Skeletal muscle satellite cell (primary cell): ENCODE data around the gene ASB17.
A peak's percentile ranks its signal among the peaks of the same experiment; 100 is the strongest.
"Not testable (repeated sequence)": the region's sequence is repeated elsewhere in the genome, so short reads cannot be mapped to it uniquely, and the experiment has no call there.

Source experiments
- H3K27me3 ChIP-seq: 2 replicates; pipeline ENCODE4 v1.7.0; 2013; ENCODE audit warnings: low read length; ENCODE audit not compliant: control insufficient read depth, insufficient read depth
- H3K36me3 ChIP-seq: 2 replicates; pipeline ENCODE4 v1.7.0; 2013; ENCODE audit warnings: mild to moderate bottlenecking, control low read depth, low read length; ENCODE audit not compliant: insufficient read depth
- H3K4me1 ChIP-seq: 2 replicates; pipeline ENCODE4 v1.7.0; 2013; ENCODE audit warnings: low read length; ENCODE audit not compliant: control insufficient read depth, insufficient read depth
- H3K4me2 ChIP-seq: 2 replicates; pipeline ENCODE4 v1.7.0; 2013; ENCODE audit warnings: mild to moderate bottlenecking, low read length
- H3K4me3 ChIP-seq: 2 replicates; pipeline ENCODE4 v1.7.0; 2013; ENCODE audit warnings: low read length
- H3K9ac ChIP-seq: 2 replicates; pipeline ENCODE4 v1.7.0; 2013; ENCODE audit warnings: mild to moderate bottlenecking, low read depth, low read length, moderate library complexity
- H3K9me3 ChIP-seq: replicated peaks from 2 replicates; pipeline ENCODE4 v1.7.0; 2013; ENCODE audit warnings: mild to moderate bottlenecking, control low read depth, low read length

The ASB17 gene

DNA sequence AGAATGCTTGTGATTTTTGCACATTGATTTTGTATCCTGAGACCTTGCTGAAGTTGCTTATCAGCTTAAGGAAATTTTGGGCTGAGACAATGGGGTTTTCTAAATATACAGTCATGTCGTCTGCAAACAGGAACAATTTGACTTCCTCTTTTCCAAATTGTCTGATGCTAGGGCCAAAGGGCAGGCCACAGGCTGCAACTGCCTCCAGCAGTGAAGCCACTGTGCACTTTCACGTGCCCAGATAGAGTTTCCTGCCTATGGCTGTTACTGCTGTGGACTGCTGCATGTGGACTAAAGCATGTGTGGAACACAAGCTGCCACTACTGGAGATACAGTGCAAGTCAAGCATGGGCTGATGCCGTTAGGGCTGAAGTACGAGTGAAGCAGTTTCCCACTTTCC lies 10.8 kb upstream of the ASB17 start:
- H3K36me3 ChIP-seq, H3K4me3 ChIP-seq, H3K4me1 ChIP-seq, H3K27me3 ChIP-seq, H3K9ac ChIP-seq, H3K9me3 ChIP-seq, H3K4me2 ChIP-seq: not testable (repeated sequence)

GRCh38 chr1:75937034-75937433 lies 4.8 kb upstream of the ASB17 start:
- H3K4me2 ChIP-seq, result no peak overlapping the region
- H3K4me3 ChIP-seq, result no peak overlapping the region
- H3K27me3 ChIP-seq, result no peaks in the 10 kb centered on the region
- H3K4me1 ChIP-seq, result peaks cover 5% of the 10 kb centered on the region
- H3K9me3 ChIP-seq, result no peaks in the 10 kb centered on the region
- H3K36me3 ChIP-seq, result no peaks in the 10 kb centered on the region
- no peak overlapping the region for H3K9ac ChIP-seq

GRCh38 chr1:75922698-75923097 lies 9.5 kb downstream of the ASB17 start:
- Histone ChIP-seq H3K9ac (no peak overlapping the region), H3K36me3 (no peaks in the 10 kb centered on the region), H3K9me3 (no peaks in the 10 kb centered on the region), H3K4me3 (no peak overlapping the region), H3K27me3 (no peaks in the 10 kb centered on the region), H3K4me2 (no peak overlapping the region), H3K4me1 (no peaks in the 10 kb centered on the region)

DNA sequence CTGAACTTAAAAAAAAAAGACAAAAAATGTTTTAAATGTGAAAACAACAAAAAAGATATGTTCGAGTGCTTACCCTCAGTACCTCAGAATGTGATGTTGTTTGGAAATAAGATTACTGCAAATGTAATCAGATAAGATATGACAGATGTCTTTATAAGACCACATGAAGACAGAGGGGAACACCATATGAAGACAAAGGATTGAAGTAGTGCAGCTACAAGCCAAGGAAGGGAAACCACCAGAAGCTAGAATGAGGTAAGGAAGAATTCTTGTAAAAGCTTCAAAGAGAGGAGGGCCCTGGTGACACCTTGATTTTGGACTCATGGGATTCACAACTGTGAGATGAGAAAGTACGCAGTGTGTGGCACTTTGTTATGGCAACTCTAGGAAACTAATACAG lies 15.4 kb downstream of the ASB17 start:
- no peak overlapping the region for H3K4me3 ChIP-seq
- H3K36me3 ChIP-seq, result no peaks in the 10 kb centered on the region
- H3K9ac ChIP-seq, result no peak overlapping the region

DNA sequence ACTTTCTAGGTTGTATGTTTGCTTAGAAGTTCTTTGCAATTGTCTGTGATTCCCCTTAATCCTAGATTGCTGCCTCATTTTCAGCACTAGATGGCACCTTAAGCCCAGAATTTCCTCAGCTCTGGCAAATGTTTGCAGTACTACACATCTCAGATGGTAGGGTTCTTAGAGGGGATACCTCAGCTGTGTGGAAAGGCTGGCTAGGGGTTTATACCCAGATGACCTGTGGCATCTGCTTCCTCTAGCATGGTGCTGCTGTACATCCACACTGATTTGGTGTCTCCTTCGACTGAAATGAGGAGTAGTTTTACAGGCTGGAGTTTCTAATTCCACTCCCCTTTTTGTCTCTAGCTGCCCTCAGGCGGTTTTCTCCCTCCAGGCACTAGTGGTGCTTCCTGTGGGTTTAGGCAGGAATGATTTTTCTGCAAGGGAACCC lies 23.5 kb downstream of the ASB17 start:
- H3K9ac ChIP-seq, result no peak overlapping the region
- peak overlapping the region; percentile 33 for H3K4me2 ChIP-seq
- no peak overlapping the region for H3K4me3 ChIP-seq
- H3K27me3 ChIP-seq, result peaks cover 4% of the 10 kb centered on the region
- H3K9me3 ChIP-seq, result no peaks in the 10 kb centered on the region
- H3K4me1 ChIP-seq, result no peaks in the 10 kb centered on the region
- H3K36me3 ChIP-seq, result no peaks in the 10 kb centered on the region

More for the DNA sequence above, 15.4 kb downstream of the ASB17 start:
- Histone ChIP-seq H3K9me3 (no peaks in the 10 kb centered on the region), H3K4me1 (no peaks in the 10 kb centered on the region), H3K4me2 (no peak overlapping the region), H3K27me3 (no peaks in the 10 kb centered on the region)

GRCh38 chr1:75901371-75901770 lies 30.8 kb downstream of the ASB17 start:
- no peak overlapping the region for H3K4me3 ChIP-seq
- no peak overlapping the region for H3K9ac ChIP-seq
- no peaks in the 10 kb centered on the region for H3K27me3 ChIP-seq
- no peaks in the 10 kb centered on the region for H3K36me3 ChIP-seq
- no peak overlapping the region for H3K4me2 ChIP-seq
- no peaks in the 10 kb centered on the region for H3K4me1 ChIP-seq
- no peaks in the 10 kb centered on the region for H3K9me3 ChIP-seq

GRCh38 chr1:75884437-75884836 lies 47.8 kb downstream of the ASB17 start:
- no peak overlapping the region for H3K9ac ChIP-seq
- no peaks in the 10 kb centered on the region for H3K9me3 ChIP-seq
- H3K27me3 ChIP-seq, result no peaks in the 10 kb centered on the region
- no peaks in the 10 kb centered on the region for H3K4me1 ChIP-seq
- no peak overlapping the region for H3K4me2 ChIP-seq
- H3K36me3 ChIP-seq, result no peaks in the 10 kb centered on the region
- H3K4me3 ChIP-seq, result no peak overlapping the region

- Histone ChIP-seq H3K27me3 (no peaks in the 10 kb centered on the region), H3K4me1 (no peaks in the 10 kb centered on the region), H3K4me2 (no peak overlapping the region), H3K9ac (no peak overlapping the region), H3K9me3 (no peaks in the 10 kb centered on the region), H3K4me3 (no peak overlapping the region), H3K36me3 (no peaks in the 10 kb centered on the region)
Observed at GRCh38 chr1:75879985-75880384, 52.2 kb downstream of the ASB17 start.

DNA sequence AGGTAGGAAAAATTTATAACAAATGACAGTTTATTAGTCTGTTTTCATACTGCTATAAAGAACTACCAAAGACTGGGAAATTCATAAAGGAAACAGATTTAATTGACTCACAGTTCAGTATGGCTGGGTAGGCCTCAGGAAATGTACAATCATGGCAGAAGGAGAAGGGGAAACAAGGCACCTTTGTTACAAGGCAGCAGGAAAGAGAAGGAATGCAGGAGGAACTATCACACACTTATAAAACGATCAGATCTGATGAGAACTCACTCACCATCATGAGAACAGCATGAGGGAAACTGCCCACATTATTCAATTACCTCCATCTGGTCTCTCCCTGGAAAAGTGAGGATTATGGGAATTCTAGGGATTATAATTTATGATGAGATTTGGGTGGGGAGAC lies 61.3 kb downstream of the ASB17 start:
- no peak overlapping the region for H3K9ac ChIP-seq

More for the DNA sequence above, 61.3 kb downstream of the ASB17 start:
- Histone ChIP-seq H3K27me3 (no peaks in the 10 kb centered on the region), H3K4me3 (no peak overlapping the region), H3K9me3 (no peaks in the 10 kb centered on the region), H3K4me1 (no peaks in the 10 kb centered on the region), H3K4me2 (no peak overlapping the region), H3K36me3 (no peaks in the 10 kb centered on the region)
